Hepatocyte (in vitro differentiated cells): ENCODE measurements around the gene IARS1.

Source experiments
- CTCF ChIP-seq: fragments of 200-600 bp; sonication (generic); IDR thresholded peaks from 2 replicates; pipeline ENCODE4 v1.5.1; 2016; ENCODE audit warnings: antibody characterized with exemption, mild to moderate bottlenecking; ENCODE audit not compliant: poor library complexity
- EZH2 ChIP-seq: fragments of 200-600 bp; sonication (generic); IDR thresholded peaks from 2 replicates; pipeline ENCODE4 v1.6.1; 2016; ENCODE audit warnings: antibody characterized with exemption, mild to moderate bottlenecking, borderline replicate concordance
- EZH2phosphoT487 ChIP-seq: fragments of 200-600 bp; sonication (generic); IDR thresholded peaks from one replicate; pipeline ENCODE4 v1.6.1; 2018; ENCODE audit warnings: antibody characterized with exemption, mild to moderate bottlenecking, low read depth, moderate library complexity; ENCODE audit not compliant: unreplicated experiment, severe bottlenecking

GRCh38 chr9:92279302-92279701 lies 14.2 kb downstream of the IARS1 start:
- TF ChIP-seq CTCF (no peak), EZH2phosphoT487 (no peak), EZH2 (no peak)
